ENCODE data around the gene CPSF2.

DNA sequence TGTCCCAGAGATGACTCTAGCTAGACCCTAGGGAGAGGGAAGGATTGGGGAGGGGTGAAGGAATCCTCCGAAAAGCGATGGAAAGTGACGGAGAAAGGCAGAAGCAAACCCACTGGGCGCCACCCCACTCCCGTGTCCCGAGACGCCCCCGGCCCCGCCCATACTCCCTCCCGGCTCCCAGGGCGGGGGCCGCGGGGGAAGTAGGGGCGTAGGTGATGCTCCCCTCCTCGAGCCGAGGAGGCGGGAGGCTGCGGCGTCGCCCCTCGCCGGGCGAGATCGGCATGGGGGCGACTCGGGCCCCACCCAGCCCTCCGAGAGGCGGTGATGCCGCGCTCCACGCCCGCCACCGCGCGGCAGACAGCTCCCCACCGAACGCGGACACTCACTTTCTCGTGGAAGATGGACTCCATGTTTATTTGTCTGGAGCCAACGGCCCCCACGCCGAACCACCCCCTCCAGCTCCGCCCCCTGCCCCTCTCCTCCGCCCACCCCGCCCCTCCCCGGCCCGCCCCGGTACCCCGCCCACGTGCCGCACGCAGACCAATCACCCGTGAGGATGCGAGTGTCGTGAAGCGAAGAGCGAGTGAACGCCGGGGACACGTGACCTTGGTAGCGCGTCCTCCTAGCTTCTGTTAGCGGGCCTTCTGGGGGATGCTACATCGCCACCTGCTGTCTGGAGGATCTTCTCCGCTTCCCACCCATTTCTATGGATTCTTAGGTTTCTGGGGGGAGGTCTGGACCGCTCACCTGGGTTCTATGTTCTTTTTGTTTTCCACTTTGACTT, 15.4 kb upstream of the CPSF2 start, which contains the start of gene ATXN3:
- TF ChIP-seq, protein P1, sequence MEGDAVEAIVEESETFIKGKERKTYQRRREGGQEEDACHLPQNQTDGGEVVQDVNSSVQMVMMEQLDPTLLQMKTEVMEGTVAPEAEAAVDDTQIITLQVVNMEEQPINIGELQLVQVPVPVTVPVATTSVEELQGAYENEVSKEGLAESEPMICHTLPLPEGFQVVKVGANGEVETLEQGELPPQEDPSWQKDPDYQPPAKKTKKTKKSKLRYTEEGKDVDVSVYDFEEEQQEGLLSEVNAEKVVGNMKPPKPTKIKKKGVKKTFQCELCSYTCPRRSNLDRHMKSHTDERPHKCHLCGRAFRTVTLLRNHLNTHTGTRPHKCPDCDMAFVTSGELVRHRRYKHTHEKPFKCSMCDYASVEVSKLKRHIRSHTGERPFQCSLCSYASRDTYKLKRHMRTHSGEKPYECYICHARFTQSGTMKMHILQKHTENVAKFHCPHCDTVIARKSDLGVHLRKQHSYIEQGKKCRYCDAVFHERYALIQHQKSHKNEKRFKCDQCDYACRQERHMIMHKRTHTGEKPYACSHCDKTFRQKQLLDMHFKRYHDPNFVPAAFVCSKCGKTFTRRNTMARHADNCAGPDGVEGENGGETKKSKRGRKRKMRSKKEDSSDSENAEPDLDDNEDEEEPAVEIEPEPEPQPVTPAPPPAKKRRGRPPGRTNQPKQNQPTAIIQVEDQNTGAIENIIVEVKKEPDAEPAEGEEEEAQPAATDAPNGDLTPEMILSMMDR (IDR thresholded peaks at IDR 0.05), result peak; percentile 57 to 74 (median 70)
- TF ChIP-seq POLR2A (IDR thresholded peaks at IDR 0.05), result peak in 1 of 2 donors; percentile 62
